ENCODE measurements around the gene SAMD7.
A peak's percentile ranks its signal among the peaks of the same experiment; 100 is the strongest.

SAMD7 gene

GRCh38 chr3:169966951-169967915, 55.9 kb downstream of the SAMD7 start:
- DNase-seq (ENCODE audit: low spot score): peak; percentile 76

GRCh38 chr3:169968224-169968885, 57.0 kb downstream of the SAMD7 start:
- no peak for DNase-seq (ENCODE audit: low spot score)

- DNase-seq (ENCODE audit: low spot score): no peak
Observed at GRCh38 chr3:169969174-169970095, 58.1 kb downstream of the SAMD7 start.

- DNase-seq (ENCODE audit: low spot score): no peak
Observed at GRCh38 chr3:169970847-169971246, 59.5 kb downstream of the SAMD7 start.

- no peak for DNase-seq (ENCODE audit: low spot score)
Observed at GRCh38 chr3:169971522-169971921, 60.1 kb downstream of the SAMD7 start.

- DNase-seq (ENCODE audit: low spot score): no peak
Observed at GRCh38 chr3:169980055-169980454, 68.7 kb downstream of the SAMD7 start.

- no peak for DNase-seq (ENCODE audit: low spot score)
Observed at GRCh38 chr3:169984292-169984691, 72.9 kb downstream of the SAMD7 start.
